ENCODE results near the gene AKT3.

GRCh38 chr1:243723458-243724043, 126.5 kb downstream of the AKT3 start:
- no peak for TF ChIP-seq EGR1 (IDR thresholded peaks at IDR 0.05; ENCODE audit: borderline replicate concordance, low read depth, low read length)
- TF ChIP-seq JUN (IDR thresholded peaks at IDR 0.05; ENCODE audit: low read depth, low read length), result no peak
- no peak for TF ChIP-seq RAD21 (IDR thresholded peaks at IDR 0.05 in 1 of 2, conservative IDR thresholded peaks at IDR 0.05 in 1 of 2; ENCODE audit: low read depth in 2 of 2, low read length in 2 of 2)
- no peak for TF ChIP-seq CTCF (IDR thresholded peaks at IDR 0.05; ENCODE audit: control extremely low read depth in 1 of 3, insufficient read depth in 1 of 3, low read depth in 1 of 3, low read length in 3 of 3)
- no peak for TF ChIP-seq BRCA1 (IDR thresholded peaks at IDR 0.05; ENCODE audit: low read depth, low read length)
- TF ChIP-seq RBBP5 (IDR thresholded peaks at IDR 0.05; ENCODE audit: borderline replicate concordance, low read depth, low read length), result no peak

All from H1 (cell line).